RCC 7860 (cell line): ENCODE data around the gene TTC28.

Experiments used
- DNase-seq: peaks from one replicate; pipeline ENCODE4 v3.0.0-alpha.2; 2015; ENCODE audit warnings: low spot score
- FAIRE-seq: peaks from 2 replicates; lab custom pipeline; 2012; peaks lifted over from hg19 to GRCh38; lab: Jason Lieb, UNC

TTC28 gene

GRCh38 chr22:28123989-28124766 is 555.5 kb downstream of the TTC28 start:
- DNase-seq (no peak), FAIRE-seq (no peak)

- no peak for DNase-seq
- no peak for FAIRE-seq
Observed at GRCh38 chr22:28120691-28121592, 558.7 kb downstream of the TTC28 start.

- DNase-seq (no peak), FAIRE-seq (no peak)
Observed at GRCh38 chr22:28118957-28119631, 560.5 kb downstream of the TTC28 start.

- DNase-seq (peak; percentile 45), FAIRE-seq (no peak)
Observed at GRCh38 chr22:28116219-28116673, 563.4 kb downstream of the TTC28 start.

- FAIRE-seq, result no peak
- DNase-seq, result no peak
Observed at GRCh38 chr22:28115426-28115825, 564.2 kb downstream of the TTC28 start.

GRCh38 chr22:28112548-28113043 is 567.0 kb downstream of the TTC28 start:
- DNase-seq, result no peak

GRCh38 chr22:28112190-28112544 is 567.5 kb downstream of the TTC28 start:
- DNase-seq (no peak), FAIRE-seq (no peak)

More at GRCh38 chr22:28112548-28113043, 567.0 kb downstream of the TTC28 start:
- FAIRE-seq, result no peak

GRCh38 chr22:28111501-28112189 is 568.0 kb downstream of the TTC28 start:
- no peak for DNase-seq
- FAIRE-seq, result no peak

- no peak for DNase-seq
- no peak for FAIRE-seq
Observed at GRCh38 chr22:28108851-28109250, 570.8 kb downstream of the TTC28 start.

GRCh38 chr22:28106617-28107016 is 573.0 kb downstream of the TTC28 start:
- no peak for DNase-seq
- FAIRE-seq, result no peak

GRCh38 chr22:28105988-28106387 is 573.7 kb downstream of the TTC28 start:
- DNase-seq, result no peak
- no peak for FAIRE-seq

GRCh38 chr22:28105413-28105812 is 574.2 kb downstream of the TTC28 start:
- FAIRE-seq, result no peak
- DNase-seq, result no peak

- FAIRE-seq, result no peak
Observed at GRCh38 chr22:28103596-28103995, 576.0 kb downstream of the TTC28 start.

GRCh38 chr22:28102151-28102812 is 577.4 kb downstream of the TTC28 start:
- no peak for DNase-seq
- FAIRE-seq, result no peak

More at GRCh38 chr22:28103596-28103995, 576.0 kb downstream of the TTC28 start:
- no peak for DNase-seq

- FAIRE-seq (no peak), DNase-seq (no peak)
Observed at GRCh38 chr22:28097627-28098026, 582.0 kb downstream of the TTC28 start.

- no peak for DNase-seq
- FAIRE-seq, result no peak
Observed at GRCh38 chr22:28096161-28096560, 583.5 kb downstream of the TTC28 start.

GRCh38 chr22:28095316-28096095 is 584.1 kb downstream of the TTC28 start:
- no peak for DNase-seq
- FAIRE-seq, result no peak

GRCh38 chr22:28094771-28095170 is 584.9 kb downstream of the TTC28 start:
- FAIRE-seq, result no peak

GRCh38 chr22:28093711-28094110 is 585.9 kb downstream of the TTC28 start:
- FAIRE-seq, result no peak
- no peak for DNase-seq

More at GRCh38 chr22:28094771-28095170, 584.9 kb downstream of the TTC28 start:
- no peak for DNase-seq
